ENCODE data around the gene GNAI3.

GRCh38 chr1:109657395-109657794 is 109.0 kb downstream of the GNAI3 start:
- TF ChIP-seq, protein P1, sequence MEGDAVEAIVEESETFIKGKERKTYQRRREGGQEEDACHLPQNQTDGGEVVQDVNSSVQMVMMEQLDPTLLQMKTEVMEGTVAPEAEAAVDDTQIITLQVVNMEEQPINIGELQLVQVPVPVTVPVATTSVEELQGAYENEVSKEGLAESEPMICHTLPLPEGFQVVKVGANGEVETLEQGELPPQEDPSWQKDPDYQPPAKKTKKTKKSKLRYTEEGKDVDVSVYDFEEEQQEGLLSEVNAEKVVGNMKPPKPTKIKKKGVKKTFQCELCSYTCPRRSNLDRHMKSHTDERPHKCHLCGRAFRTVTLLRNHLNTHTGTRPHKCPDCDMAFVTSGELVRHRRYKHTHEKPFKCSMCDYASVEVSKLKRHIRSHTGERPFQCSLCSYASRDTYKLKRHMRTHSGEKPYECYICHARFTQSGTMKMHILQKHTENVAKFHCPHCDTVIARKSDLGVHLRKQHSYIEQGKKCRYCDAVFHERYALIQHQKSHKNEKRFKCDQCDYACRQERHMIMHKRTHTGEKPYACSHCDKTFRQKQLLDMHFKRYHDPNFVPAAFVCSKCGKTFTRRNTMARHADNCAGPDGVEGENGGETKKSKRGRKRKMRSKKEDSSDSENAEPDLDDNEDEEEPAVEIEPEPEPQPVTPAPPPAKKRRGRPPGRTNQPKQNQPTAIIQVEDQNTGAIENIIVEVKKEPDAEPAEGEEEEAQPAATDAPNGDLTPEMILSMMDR (IDR thresholded peaks at IDR 0.05; ENCODE audit: poor library complexity, severe bottlenecking), result no peak
- TF ChIP-seq EZH2 (IDR thresholded peaks at IDR 0.05; ENCODE audit: borderline replicate concordance, insufficient read depth, low read length, poor library complexity, severe bottlenecking) (no peak), SMC3 (conservative IDR thresholded peaks at IDR 0.05; ENCODE audit: poor library complexity) (no peak), EP300 (conservative IDR thresholded peaks at IDR 0.05; ENCODE audit: poor library complexity, severe bottlenecking) (no peak)

Data from neural cell (in vitro differentiated cells).